ENCODE results near the gene RNF4. TPM values are rescaled to one million over a fixed set of nuclear protein-coding genes. Genes with fewer than 3 reads are reported as not detected.
A peak's percentile ranks its signal among the peaks of the same experiment; 100 is the strongest.

Gene RNF4
- total RNA-seq, 1 donor from 2014 or later, result 35.7 TPM

DNA sequence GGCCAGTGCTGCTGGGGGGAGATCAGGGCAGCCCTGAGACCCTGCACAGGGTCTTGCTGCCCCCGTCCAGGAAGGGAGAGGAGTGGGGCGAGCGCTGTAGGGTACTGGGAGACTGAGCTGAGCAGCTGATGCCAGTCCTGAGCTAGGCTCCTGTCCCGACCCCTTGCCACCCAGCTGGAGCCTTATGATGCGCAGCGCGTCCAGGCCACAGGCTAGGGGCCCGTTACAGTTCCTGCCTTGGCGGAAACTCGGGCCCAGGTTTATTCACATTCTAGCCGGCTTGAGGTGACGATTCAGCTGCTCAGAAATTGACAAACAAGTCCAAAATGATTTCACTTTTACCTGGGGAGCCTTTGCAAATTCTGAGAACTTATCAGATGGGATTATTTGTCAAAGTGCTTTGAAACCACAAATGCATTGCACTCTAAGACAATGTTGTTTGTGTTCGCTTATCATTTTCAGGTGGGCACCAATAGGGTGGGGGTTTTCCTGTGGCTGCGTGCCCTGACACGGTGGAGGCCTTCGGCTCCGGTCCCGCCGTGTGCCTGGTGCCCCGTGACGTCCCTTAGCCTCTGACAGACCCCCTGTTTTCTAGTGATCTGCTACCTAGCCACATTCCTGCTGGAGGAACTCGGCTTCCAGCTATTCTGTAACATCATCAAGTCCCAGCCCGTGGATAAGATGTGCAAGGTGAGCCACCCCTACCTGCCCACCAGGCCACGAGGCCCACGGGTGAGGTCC lies 31.3 kb upstream of the RNF4 start:
- DNase-seq, result no peak

DNA sequence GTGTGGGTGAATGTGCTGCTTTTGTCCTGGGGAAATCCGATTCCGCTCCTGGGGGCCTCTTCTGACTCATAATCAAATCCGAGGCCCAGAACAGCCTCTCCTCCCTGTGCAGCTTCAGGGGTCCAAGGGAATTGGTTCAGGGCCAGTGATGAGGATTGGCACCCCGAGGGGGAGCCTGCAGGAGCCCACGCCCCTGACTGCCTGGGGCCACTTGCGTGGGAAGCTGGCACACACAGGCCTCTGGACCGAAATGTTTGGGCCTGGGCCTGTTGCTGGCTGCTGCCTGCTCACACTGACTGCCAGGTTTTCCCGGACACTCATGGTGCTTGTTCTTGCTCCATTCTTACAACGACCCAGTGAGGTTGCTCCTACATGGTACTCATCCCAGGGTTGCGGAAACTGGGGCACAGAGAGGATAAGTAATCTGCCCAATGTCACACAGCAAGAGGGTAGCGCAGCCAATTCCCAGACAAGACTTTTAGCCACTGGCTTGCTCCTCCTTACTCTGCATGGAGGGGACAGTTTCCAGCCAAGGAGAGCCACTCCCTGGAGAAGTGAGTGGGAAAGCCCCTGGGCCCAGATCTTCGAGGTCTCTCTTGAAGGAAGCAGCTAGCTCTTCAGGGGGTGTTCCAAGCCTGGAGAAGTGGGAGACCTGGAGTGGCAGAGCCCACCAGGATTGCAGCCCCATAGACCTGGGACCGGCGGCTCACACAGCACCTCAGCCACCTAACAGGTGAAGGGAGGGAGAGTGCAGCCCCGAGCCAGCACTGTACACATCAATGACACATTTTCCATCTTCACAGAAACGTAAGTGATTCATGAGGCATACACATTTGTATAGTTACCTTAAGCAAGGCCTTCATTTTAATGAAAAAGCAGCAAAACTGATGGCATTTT lies 29.8 kb upstream of the RNF4 start:
- no peak for DNase-seq

DNA sequence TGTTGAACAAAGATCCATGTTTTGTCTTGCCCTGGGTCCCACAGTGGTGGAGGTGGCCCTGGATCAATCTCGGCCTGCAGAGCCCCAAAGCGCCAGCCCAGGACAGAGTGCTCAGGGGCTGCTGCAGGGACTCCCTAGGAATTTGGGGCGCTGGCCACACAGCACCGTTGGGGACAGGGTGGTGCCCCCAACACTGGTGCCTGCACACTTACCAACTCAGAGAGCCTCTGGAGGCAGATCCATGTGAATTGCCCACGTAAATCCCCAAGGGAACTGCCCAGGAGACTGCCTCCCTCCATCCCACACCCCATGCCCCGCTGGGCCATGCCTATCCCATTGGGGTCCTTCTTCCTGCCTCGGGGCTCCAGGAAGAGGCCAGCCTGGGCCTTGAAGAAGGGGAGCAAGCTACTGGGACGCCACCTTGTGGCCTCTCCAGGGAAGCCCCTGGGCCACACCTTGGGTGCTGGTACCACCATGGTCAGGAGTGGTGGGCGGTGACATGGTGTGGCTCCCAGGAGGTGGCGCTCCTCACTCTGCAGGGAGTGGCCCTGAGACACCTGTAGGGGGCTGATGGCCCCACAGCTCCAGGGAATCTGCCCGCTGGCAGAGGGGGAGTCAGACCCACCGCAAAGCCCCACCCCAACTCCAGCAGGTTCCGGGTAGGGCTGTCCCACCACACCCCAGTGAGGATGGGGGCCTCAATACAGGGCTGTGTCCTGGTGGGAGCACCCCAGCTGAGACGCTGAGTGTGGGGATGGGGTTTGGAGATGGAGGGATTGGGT lies 27.3 kb upstream of the RNF4 start:
- peak; percentile 22 for DNase-seq

DNA sequence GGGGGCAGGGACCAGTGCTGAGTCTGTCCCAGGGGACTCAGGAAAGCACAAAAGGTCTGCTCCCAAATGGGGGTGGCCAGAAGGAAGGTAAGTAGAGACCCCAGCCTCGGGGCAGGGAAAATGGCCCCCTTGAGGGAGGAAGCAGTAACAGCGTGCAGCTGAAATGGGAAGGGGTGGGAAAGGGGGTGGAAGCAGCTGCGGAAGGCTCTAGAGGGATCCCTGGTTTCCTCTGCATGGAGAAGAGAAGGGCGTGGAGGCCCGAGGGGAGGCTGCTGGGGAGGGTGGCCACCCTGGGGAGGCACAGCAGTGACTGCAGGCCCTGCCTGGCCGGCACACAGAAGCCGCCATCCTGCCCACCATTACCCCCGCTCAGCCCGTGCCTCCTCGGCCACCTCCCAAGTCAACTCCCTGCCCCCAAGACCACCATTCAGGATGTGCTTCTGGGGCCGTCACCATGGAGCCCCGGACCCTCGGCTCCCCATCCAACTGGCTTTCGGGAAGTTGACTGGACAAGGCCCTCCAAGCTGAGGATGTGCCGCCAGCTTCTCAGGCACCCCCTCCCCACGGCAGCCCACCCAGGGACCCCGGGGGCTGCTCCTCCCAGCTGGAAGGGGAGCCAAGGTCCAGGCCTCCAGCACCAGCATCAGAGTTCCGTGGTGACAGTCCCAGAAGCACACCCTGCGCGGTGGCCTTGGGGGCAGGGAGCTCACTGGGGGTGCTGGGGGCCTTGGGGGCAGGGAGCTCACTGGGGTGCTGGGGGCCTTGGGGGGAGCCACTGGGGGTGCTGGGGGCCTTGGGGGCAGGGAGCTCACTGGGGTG lies 26.5 kb upstream of the RNF4 start:
- no peak for DNase-seq

DNA sequence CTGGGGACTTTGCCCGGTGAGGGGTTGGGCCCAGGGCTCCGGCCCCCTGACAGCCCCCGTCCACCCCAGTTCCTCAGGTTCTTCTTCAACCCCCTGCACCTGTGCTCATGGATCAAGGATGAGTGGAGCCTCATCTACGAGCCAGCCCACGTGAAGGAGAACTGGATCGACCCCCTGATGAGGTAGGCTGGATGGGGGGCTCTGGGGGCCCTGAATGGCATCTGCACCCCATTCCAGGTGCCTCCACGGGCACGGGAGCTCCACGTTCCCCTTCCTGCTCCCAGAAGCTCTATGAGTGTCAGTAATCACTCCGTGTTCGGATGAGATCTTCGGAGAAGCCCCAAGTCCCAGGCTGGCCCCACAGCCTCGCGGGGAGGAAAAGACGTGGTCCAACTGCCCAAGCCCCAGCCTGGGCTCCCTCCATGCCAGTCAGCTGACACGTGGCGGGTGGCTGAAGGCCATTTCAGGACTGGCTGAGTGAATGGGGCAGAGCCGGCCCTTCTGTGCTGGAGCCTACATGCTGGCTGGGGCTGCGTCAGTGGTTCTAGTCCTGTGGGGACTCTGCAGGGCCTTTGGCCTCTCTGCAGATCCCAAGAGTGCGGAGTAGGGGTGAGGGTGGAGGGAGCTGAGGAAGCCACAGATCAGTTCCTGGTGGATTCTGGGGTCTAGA lies 25.7 kb upstream of the RNF4 start:
- DNase-seq, result no peak

DNA sequence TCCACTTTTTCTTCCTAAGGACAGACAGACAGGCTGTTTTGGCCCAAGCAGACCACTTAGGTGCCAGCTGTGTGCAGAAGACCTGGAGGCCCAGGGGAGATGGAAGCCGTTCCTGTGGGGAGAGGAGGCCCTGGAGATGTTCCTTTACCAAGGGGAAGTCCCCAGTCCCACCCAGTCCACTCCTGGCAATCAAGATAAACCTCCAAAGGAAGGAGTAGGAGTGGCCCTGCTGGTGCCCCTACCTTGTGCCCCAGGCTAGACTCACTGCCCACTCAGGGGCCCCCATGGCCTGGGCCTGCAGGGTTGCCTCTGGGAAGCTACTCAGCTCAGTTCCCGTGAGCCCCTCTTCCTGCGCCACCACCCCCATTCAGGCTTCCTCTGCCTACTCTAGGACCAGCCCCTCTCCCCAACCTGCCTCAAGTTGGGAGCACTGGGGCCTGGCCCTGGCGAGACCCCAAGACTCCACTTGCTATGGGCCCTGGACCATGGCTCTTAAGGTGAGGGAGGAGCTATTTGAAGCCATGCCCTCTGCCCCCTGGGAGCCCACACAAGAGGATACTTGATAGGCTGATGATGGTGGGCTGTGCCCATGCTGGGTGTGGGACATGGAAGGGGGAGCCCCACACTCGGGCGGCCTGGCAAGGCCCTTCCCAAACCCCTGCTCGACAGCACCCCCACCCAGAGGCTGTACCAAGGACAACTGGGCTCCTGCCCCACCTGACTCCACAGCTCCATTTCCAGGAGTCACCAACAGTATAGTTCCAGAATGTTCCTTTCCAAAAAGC lies 24.8 kb upstream of the RNF4 start:
- DNase-seq, result no peak

DNA sequence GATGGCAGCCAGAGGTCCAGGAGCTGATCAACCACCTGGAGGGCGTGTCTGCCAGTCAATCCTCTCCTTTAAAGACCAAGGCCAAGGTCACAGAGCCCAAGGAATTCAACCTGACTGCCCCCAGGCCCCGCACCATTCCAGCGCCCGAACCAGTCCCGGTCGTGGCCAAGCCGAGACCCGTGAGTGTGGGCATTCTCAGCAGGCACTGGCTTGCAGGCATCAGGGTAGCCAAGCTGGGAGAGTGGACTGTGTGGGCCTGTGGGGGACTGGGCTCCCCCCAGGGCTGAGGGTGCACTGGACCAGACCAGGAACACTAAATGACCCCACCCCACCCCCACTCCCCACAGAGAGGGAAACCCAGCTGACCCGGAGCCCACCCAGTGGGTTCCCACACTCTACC lies 23.8 kb upstream of the RNF4 start:
- DNase-seq, result no peak

DNA sequence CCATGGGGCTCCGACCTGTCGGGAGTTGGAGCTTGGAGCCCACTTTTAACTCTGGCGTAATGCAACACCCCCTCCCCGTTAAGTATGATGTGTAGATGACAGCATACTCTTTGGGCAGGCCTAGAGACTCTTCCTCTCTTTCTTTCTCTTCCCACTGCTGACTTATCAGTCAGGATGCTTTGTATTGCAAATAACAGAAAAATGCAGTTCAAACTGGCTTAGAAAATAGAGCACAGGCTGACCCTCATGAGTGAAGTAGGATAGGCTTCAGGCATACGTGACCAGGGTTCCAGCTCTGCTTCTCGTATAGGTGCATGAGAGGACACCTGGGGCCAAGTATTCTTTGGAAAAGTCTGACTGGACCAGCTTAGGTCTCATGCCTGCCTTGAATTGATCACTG lies 23.3 kb upstream of the RNF4 start:
- DNase-seq, result no peak

DNA sequence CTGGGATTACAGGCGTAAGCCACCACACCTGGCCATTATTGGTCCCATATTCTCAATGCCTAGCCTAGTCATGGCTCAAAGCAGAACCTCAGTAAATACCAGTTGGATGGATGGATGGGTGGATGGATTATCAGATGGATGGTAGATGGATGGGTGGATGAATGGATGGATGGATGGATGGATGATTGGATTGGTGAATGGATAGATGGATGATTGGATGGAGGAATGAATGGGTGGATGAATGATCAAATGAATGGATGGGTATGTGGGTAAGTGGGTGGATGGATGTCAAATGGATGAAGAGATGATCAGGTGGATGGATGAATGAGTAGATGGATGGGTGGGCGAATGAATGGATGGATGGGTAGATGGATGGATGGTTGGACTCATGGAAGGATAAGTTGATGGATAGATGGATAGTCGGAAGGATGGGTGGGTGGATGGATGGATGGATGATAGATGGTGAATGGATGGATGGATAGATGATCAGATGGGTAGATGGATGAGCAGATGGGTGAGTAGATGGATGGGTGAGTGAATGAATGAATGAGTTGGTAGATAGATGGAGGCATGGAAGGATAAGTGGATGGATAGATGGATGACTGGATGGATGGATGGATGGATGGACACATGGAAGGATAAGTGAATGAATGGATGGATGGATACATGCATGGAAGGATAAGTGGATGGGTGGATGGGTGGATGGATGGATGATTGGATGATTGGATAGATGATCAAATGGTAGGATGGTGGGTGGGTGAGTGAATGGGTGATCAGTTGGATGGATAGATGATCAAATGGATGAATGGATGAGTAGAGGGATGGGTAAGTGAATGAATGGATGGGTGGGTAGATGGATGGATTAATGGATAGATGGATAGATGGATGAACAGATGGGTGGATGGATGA lies 22.0 kb upstream of the RNF4 start:
- DNase-seq, result no peak

DNA sequence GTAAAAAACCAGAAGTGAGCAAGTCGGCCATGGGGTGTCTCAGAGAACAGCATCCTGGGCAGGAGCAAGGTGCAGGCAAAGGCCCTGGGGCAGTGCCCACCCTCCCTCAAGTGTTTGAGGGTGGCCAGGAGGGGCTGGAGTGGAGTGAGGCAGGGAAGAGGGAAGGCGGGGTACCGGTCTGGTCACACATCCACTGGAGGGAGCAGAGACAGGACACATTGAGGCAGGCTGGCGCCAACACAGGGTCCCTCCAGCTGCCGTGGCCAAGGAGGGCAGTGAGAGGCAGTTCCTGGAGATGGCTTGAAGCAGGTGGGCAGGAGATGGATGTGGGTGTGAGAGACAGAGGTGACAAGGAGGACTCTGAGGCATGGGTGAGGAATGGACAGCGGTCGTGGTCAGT lies 20.3 kb upstream of the RNF4 start:
- no peak for DNase-seq

DNA sequence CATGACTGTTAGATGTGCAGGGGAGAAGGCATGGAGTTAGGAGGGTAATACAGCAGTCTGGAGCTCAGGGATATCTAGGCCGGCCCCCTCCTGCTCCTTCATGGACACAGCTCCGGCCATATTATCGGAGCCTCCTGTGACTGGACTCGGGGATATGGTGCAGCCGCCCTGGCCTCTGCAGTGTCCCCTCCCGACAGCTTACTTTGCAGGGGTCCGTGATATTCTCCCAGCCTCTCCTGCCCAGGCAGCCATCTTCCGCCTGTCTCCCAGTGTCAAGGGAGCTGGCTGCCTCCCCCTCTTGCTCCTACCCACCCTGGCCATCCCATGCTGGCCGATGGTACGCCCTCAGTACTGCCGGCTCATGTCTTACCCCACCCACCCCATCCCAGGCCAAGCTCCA lies 19.9 kb upstream of the RNF4 start:
- no peak for DNase-seq

DNA sequence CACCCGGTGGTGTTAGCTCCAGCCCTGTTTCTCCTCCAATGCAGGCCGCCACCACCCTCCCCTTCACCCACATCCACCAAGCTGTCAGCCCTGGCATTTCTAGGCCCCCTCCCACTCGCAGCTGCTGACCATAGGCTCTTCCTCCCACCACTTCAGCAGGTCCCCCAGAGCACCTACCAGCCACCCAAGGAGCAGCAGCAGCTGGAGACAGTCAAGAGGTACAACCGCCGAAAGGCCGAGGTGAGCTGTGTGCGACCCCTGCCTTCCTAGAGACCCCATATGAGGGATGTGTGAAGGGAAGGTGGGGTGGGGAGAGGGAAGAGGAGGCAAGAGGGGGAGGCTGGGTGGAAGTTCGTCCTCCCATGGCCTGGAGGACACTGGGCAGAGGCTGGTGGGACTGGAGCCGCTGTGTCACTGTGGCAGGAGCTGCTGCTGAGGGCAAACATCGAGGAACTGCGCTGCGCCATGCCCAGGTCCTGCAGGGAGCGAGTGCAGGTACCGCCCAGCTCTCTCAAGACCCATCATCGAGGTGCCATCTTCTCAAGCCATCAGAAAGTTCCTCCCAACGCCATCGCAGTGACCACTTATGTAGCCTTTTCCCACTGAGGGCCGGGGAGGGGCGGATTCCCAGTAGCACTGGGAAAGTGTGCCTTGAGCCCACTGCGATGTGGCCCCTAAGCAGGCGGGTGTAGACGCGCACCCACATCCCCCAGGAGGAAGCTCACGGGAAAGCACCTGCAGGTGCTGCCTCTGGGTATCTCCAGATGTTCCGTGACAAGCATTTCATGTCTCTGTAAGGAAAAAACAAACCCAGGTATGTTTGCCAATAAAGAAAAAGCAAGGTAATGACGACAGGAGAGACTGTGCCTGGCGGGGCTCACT lies 19.2 kb upstream of the RNF4 start:
- no peak for DNase-seq

DNA sequence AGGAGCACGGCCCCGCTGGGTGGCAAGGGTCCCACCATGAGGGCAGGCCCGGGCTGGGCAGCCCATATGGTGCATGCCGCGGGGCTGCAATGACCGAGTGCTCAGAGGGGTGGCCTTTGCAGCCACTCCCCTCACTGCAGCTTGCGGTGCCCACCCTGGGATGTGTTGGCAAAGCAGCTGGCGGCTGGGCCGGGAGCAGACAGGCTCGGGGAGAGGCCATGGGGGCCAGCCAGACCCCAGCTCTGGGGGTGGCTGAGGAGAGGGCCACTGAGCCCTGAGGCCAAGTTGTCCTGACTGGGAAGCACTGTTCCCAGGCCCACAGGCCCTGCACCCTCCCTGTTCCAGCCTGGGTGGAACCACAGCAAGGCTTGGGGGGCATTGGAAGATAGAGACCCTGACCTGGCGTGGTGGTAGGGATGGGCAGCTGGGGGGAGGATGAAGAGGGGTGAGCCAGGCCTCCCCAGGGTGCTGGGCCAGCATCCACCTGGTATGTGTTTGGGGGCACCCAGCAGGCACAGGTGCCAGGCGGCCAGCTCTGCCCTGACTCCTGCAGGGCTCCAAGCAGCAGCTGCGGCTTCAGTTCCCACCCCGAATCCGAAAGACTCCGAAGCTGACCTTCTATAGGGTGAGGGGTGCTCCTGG lies 18.4 kb upstream of the RNF4 start:
- no peak for DNase-seq

DNA sequence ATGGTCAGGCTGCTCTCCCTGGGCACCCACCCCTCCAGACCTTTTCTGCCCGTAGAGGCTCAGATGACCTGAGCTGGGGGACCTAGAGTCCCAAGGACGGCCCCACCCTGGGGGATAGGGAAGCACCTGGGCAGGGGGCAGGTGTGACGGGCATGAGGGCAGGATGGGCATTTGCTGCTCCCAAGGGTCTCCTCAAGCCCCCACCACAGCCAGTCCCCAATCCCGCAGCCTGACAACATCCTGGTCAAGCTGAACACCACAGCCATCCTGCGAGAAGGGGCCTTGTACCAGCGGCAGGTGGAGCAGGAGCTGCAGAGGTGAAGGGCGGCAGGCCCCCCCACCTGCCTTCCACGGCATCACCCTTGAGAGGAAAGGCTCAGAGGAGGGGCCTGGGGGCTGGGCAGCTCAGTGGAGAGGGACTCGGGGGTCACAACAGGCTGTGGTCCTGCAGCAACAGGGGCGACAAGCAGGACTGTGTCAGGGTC lies 17.8 kb upstream of the RNF4 start:
- no peak for DNase-seq

DNA sequence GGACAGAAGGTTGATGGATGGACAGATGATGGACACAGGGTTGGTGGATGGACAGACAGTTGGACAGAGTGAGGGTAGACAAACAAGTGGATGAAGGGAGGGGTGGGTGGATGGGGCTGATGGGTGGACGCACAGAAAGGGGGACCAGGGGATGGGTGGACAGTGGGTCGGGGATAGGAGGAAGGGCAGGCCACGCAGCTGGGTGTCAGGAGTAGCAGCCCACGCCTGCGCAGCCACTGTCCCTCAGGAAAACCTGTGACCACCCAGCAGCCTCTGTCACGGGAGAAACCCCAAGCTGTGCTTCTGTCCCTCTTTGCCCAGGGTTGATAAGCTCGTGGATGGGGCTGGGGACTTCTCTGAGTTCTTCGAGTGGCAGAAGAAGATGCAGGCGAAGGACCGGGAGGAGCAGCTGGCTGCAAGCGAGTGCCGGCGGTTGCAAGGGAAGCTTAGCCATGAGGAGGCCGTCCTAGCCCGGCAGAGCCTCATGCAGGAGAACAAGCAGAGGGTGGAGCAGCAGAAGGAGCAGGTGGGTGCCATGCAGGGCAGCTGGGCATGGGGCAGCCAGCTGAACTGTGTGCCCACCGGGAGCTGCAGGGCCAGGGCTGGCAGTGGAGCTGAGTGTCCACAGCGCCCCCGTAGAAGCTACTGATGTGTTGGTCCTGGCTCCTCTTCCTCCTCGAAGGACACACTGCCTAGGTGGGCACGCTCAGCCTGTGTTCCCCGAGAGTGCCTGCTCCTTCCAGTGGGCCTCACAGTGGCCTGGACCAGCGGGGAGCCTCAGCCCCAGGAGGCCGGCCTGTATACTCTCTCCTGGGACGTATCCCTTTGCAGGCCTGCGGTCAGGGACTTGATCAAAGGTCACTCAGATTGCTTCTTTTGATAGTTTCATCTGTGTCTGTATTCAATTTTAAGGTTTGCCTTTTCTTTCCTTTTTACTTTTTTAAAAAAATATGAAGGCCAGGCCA lies 16.8 kb upstream of the RNF4 start:
- DNase-seq, result no peak

All from tongue (tissue), 2 donors.